ENCODE results near the gene SYNE3.

Gene SYNE3

GRCh38 chr14:95503365-95504134, 12.9 kb downstream of the SYNE3 start:
- DNase-seq: no peak

- no peak for DNase-seq
Measured at GRCh38 chr14:95502381-95502950, 14.0 kb downstream of the SYNE3 start.

GRCh38 chr14:95500772-95501401, 15.6 kb downstream of the SYNE3 start:
- no peak for DNase-seq

DNA sequence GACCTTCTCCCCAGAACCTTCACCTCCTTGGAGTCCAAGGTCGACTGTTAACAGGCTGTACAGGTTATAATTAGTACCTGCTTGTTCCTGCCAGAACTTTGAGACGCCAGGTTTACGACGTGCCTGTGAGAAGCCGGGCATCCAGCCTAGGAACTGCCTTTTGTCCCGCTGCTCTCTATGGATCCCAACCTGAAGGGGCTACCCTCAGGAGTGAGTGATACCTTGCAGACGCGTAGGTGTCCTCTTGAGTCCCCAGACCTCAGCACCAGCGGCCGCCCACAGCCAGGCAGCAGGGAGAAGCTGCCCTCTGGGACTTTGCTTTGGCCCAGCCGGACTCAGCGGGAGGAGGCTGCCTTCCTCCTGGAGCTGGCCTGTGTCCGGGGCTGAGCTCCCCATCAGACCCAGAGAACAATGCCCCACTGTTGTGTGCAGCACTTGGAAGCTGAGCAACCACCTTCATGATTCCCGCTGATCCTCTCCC, 16.2 kb downstream of the SYNE3 start:
- DNase-seq: no peak

DNA sequence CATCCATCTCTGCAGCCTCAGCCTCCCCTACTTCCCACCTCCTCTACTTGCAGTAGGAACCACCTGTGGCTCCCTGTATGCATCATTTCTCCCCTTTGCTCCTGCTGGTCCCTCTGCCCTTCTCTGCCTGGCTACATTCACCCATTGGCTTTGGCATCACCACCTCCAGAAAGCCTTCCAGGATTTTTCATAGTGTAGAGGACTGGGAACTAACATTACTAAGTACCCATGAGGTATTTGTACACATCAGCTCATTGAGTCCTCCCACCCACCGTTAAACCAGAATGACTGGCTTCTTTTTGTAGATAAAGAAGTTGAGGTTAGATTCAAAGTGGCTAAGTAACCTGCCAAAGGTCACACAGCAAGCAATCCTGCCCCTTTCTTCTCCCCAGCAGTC, 17.1 kb downstream of the SYNE3 start:
- no peak for DNase-seq

GRCh38 chr14:95498622-95499353, 17.7 kb downstream of the SYNE3 start:
- no peak for DNase-seq

- no peak for DNase-seq
Measured at GRCh38 chr14:95497561-95498011, 18.9 kb downstream of the SYNE3 start.

DNA sequence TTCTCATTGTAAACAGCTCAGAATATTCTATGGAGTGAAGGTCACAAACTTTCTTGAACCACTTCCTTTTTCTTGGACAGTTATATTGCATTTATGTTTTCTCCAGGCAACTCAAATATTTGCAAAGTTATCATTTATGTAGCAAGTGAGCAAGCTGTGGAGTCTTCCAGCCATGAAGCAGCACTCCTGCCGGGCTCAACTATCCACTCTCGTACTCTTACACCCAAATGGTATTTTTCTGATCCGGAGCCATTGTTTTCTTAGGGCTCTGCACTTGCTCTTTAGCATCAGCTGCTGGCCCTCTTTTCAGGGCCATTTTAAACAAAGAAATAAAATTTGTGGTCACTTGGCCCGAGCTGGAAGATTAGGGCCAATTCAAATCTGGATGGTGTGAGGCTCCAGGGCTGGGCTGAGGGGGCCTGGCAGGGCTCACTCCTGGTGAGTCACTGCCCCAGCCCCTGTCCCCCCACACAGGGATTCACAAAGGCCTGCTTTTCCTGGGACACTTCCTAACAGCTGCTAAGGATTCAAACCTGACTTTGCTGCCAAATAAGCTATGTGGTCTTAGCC, 19.7 kb downstream of the SYNE3 start:
- no peak for DNase-seq

DNA sequence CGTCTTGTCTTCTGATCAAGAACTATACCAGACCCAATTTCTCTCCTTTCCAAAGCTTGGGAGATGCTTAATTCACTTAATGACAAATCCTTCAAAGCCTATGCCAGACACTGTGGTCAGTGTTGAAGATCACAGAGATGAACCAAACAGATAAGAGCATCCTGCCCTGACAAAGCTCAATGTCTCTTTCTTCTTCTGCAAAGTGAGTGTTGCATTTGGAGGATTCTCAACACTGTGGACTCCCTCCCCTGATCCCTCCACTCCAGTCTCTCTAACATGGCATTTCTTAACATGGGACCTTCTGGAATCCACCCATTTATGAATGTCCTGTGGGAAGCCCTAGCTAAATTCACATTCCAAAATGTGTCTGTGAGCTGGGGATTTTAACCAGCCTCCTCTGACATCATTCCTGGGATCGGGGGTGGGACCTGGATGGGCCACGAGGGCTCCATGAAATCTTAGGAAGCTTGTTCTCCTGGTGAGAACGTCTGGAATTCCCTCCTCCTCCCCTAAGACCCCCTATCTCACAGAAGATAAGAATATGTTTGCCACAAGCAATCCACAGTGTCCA, 20.3 kb downstream of the SYNE3 start:
- DNase-seq: no peak

GRCh38 chr14:95495538-95496025, 20.9 kb downstream of the SYNE3 start:
- DNase-seq: peak; percentile 23

DNA sequence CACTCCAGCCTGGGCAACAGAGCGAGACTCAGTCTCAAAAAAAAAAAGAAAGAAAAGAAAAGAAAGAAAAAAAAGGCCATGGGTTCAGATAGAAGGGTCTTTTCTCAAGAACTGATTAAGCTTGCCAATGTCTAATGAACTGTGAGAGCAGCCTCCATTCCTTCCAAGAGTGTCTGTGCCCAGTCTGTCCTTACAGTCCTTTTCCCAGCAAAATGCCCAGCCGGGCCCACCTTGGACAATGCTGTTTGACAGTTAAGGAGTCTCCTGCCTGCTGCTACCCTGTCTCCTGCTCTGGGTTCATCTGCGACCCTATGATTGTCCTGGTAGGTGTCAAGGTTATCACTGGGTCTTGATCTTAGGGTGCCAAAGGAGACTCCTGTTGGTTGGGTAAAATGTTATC, 21.4 kb downstream of the SYNE3 start:
- DNase-seq: no peak

DNA sequence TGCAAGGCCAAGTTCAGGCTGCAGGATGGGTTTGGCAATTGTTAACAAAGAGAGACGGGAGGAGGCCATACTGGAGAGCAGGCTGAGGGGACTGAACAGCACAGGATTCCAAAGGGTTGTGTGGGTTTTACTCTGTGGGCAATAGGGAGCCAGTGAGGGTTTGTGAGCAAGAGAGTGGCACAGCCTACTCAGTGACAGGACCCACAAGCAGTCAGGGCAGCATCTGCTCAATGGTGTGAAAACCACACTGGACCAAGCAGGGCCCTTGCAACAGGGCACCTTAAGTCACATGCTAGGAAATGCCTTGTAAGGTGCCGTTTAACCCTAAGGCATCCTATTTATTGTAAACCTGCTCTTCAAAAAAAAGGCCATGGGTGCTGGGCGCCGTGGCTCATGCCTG, 22.0 kb downstream of the SYNE3 start:
- no peak for DNase-seq

GRCh38 chr14:95493976-95494375, 22.5 kb downstream of the SYNE3 start:
- no peak for DNase-seq

GRCh38 chr14:95493503-95493902, 22.9 kb downstream of the SYNE3 start:
- DNase-seq: no peak

DNA sequence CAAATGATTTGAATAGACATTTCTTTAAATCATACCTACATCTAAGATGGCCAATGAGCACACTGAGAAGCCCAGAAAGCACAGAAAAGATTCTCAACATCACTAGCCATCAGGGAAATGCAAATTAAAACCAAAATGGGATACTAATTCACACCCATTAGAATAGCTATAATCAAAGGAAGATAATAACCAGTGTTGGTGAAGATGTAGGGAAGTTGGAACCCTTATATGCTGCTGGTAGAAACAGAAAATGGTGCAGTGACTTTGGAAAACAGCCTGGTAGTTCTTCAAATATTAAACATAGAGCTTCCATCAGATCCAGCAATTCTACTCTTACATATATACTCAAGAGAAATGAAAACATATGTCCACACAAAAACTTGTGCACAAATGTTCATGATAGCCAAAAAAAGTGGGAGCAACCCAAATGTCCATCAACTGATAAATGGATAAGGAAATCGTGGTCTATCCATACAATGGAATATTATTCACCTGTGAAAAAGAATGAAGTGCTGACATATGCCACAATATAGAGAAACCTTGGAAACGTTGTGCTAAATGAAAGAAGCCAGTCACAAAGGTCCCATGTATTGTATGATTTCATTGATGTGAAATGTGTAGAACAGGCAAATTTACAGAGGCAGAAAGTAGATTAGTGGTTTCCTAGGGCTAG, 24.4 kb downstream of the SYNE3 start:
- DNase-seq: no peak

DNA sequence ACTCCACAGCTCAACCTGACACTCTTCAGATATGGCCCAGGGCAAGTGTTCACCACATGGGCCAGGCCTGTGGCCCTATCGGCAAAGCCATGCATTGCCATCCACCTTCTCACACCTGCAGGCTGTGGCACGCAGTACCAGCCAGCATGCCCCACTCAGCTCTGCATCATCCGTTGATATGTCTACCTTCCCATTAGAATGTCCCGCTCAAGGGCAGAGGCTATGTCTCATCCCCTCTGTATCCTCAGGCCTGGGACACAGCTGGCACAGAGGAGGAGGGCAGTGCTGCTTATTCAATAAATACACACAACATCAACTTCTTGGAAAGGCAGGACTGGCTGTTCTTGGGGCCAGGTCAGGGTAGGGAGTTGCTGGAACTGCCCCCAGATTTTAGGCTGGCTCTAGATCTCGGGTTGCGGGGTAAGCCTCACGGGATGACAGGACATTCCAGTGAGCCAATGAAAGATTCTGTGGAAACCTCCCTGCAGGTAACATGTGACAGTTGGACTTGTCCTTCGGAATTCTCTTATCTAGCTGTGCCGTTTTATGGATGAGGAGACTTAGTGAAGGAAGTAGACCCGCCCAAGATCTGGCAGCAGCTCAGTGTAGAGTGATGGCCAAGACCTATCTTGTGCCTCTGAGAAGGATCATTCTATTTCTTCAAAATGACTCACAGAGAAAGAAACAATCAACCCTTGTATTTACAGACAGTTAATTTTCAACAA, 25.6 kb downstream of the SYNE3 start:
- no peak for DNase-seq

DNA sequence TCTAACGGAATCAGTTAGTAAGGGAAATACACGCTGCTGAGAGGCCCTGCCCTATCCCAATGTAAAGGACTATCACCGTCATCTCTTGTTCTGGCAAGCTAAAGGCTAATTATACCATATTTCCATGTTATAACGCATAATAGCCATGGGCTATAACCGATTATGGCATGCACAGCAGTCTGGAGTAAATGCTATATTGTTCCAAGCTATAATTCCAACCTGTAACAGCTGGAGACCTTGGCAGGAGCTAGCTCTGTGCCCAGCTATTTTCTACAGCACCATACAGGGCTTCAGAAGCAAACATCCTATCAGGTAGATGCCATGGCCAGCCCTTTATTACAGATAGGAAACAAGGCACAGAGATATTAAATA, 26.3 kb downstream of the SYNE3 start:
- DNase-seq: no peak

DNA sequence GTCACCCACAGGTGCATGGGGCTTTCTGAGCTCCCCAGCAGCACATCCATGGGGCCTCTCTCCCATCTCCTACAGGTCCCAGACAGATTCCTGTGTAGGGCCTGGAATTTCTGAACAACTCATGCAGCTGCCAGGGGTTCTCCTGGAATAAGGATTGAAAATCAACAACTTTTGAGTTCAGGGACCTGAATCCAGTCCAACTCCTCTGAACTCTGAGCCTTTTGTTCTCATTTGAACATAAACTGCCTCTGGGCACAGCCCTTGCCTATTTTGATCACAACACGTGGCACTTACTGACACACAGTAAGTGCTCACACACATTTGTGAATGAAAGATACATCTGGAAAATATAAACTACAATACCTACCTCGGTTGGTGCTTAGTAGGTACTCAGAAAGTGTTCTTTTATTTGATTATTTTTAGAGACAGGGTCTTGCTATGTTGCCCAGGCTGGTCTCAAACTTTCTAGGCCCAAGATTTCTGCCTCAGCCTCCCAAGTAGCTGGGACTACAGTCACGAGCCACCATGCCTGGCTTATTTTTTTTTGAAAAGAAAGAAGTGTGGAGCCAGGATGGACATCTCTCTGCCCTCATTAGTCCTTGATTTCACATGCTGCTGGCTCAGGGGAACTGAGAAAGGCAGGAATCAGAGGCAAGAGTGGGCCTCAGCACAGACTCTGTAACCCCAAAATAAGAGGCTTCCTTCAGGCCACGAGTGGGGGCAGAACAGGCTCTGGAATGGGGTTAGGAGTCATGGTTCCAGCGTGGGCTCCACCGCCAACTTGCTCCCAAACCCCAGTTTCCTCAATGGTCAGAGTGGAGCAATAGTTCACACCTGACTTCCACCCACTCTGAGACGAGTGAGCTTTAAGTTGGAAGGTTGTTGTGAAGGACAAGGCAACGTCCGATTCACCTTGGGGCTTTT, 27.0 kb downstream of the SYNE3 start:
- no peak for DNase-seq

- no peak for DNase-seq
Measured at GRCh38 chr14:95488376-95489213, 27.9 kb downstream of the SYNE3 start.
